Measurements from ENCODE around the gene RPL22.

The RPL22 gene

GRCh38 chr1:6170742-6171201 is 28.6 kb downstream of the RPL22 start:
- no peak for DNase-seq

DNA sequence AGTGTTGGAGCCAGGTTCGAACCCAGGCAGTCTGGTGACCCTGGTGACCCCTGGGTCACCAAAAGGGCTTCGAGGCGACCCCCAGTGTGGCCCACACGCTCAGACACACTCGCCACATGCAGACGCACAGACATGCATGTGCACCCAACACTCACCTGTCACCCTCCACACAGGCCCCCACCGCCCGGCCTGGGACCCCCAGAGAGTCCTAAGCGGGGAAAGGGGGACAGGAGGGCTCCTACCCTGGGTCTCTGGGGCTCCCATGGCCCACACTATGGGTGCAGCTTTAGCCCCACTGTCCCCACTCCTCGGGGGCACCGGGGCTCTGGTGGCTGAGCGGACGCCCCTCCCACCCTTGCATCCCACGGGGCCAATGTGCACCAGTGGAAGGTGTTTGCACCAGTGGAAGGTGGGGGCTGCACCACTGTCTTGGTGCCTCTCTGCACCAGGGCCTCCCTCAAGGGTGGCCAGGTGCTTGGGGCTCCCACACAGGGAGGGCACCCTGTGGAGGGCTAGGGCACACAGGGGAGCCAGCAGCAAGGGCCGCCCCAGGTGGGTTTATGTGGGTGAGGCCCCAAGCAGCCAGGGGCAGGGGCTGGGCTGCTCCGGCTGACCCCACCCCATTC is 29.2 kb downstream of the RPL22 start:
- no peak for DNase-seq

DNA sequence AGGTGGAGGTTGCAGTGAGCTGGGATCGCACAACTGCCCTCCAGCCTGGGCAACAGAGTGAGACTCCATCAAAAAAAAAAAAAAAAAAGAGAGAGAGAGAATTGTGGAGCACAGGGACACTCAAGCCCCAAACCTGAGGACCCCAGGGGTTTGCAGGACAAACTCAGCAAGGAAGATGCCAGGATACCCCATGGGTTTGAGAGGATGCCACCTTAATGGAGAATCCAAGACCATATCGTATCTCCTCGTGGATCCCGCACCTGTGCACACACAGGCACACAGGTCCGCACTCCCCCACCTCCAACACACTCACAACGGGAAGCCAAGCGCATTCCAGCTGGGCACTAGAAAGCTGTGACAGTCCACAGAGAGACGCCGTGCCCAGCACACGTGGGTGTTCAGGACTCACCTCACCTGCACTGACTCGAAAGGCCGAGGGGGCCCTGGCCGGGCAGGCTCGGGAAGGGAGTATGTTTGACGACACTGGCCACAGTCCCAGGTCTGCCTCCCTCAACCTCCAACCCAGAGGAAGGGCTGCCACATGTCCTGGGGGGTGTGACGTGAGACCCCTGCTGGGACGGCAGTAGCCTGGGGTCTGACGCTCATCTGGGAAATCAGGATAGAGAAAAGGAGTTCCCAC is 30.3 kb downstream of the RPL22 start:
- DNase-seq, result no peak

DNA sequence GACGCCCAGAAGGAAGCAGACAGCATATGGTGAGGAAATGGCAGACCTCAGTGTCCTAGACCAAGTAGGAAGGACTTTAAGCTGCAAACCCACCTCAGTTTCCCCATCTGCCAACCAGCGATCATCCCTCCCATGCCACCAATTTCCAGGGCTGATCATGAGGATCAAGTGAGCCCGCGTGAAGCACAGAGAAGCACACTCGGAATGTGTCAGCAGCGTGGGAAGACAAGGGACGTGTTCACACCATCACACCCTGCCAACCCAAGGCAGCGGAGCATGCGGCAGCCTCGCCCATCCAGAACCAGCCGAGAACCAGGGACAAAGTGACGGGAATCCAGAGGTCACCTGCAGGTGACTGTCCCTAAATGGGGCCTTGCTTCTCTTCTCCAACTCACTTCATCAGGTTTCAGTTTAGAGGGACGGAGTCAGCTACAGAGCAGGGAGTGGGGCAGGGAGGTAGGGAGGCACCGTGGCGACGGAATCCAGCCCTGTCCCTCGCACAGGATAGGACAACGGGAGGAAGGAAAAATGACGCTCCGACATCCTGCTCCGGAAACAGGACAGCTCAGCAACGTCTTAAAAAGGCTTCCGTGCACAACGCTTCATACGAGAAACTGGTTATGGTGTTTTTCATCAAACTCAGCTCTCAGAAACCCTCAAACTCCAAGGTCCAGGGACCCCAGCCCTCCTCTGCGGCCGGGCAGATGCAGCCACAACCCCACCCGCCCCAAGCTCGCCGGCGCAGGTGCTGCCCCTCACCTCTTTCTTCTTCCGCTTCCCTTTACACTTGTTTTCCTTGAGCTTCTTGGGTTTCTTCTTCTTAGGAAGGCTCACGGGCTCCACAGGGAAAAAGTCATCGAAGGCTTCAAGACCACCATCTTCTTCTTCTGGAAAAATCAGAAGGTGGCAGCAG is 31.7 kb downstream of the RPL22 start:
- DNase-seq, result no peak

DNA sequence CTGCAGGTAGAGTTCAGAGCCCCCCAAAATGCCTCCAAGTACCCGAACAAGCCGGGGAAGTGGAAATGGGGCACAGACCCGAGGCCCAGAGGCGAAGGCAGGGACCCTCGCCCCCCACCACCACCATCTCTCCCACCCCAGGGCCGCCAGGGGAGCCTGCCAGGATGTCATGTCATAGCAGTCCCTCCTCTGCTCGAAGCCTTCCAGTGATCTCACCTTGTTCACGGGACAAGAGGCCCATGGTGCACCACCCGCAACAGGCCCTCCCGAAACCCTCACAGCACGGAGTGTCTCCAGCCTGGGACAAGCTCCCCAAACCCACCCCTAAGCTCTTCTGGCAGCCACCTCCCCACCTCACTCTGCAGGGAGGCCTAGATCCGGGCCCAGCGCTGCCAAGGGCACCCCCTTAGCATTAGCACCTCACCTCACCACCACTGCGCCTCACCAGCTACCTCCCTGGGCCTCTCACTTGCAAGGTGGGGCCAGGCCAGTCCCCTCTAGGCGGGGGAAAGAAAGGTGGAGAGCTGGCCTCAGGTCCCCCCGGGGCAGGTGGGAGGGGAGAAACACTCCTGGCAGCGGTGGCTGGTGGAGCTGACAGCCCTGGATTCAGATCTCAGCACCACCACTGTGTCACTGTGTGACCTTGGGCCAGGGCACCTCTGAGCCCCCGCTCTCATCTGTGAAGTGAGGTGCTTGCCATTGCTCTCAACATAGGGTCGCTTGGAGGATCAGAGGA is 32.6 kb downstream of the RPL22 start:
- no peak for DNase-seq

DNA sequence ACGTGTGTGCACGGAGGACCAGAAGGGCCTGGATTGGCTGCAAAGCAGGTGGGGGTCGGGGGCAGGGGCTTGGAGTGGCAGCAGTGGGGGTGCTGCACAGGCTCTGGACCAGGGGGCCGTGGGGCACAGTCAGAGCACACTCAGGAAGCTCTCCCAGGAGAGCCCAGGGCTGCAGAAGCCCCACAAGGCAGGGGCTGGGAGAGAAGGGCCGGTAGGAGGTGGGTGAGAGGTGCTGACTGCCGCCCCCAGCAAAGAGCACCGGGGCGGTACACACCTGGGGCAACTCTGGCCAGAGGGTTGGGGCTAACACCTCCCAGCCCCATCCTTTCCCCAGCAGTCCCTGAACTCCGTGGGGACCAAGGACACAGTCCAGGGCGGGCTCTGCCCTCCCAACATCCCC is 33.2 kb downstream of the RPL22 start:
- no peak for DNase-seq

GRCh38 chr1:6165441-6165985 is 33.9 kb downstream of the RPL22 start:
- DNase-seq, result no peak

- DNase-seq, result no peak
Observed at GRCh38 chr1:6165027-6165426, 34.4 kb downstream of the RPL22 start.

- no peak for DNase-seq
Observed at GRCh38 chr1:6163973-6164617, 35.3 kb downstream of the RPL22 start.

DNA sequence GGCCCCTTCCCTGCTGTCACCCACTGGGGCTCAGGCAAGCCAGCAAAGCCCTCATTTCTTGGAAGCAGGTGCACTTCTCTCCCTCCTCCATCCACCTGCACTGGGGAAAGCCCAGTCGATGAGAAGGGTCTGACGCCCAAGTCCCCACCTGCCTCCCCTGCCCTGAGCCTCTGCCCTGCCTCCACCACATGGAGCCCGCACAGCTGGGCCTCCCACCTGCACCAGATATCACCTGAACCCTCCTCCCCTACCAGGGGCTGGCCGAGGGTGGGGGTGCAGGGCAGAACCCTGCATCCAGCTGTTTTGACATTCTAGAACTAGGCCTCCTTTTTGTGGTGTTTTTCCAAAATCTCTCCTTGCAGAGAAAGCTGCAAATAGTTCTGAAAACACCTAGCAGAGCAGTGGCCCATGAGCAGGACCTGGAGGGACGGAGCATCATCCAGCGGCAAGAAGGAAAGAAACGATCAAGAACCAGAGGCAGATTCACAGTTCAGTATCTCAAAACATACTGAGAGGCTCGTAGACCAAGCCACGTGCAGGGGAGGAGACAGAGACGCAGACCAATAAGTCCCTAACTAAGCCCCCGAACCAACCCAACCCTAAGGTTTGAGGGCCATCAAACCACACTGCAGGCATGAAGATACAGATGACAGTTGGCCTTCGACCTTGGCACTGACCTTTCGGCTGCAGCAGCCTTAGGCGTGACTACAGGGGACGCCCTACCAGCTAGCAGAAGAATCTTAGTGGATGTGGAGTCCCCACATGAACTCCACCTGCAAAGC is 36.0 kb downstream of the RPL22 start:
- no peak for DNase-seq

GRCh38 chr1:6162773-6163172 is 36.6 kb downstream of the RPL22 start:
- no peak for DNase-seq

GRCh38 chr1:6162341-6162740 is 37.1 kb downstream of the RPL22 start:
- no peak for DNase-seq

- DNase-seq, result no peak
Observed at GRCh38 chr1:6158181-6158580, 41.2 kb downstream of the RPL22 start.

DNA sequence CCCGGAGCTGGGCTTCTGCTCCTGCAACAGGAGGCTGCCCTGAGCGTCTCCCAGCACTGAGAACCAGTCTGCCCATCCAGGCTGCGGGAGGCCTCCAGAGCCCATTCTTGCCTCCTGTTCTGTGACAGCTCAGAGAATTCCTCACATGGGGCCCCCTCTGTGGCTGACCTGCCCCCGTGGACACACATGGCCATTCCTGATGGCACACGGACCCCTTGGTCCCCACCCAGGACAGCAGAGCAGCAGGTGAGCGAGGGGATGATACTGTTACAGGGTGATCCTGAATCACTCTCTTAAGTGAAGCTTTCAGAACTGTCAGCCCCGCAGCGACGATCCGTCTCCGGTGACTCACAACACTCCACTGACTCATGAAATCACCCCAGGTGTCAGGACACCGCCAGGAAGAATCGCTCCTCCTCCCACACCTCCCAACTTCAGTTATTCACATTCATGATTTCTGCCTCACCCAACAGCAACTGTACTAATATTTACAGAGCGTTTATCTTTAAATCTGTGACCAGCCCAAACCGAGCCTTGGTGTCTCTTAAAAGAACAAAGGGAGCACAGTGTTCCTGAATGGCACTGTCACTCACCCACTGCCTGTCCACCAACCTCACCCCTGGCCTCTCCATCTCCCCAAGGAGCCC is 41.7 kb downstream of the RPL22 start:
- no peak for DNase-seq

DNA sequence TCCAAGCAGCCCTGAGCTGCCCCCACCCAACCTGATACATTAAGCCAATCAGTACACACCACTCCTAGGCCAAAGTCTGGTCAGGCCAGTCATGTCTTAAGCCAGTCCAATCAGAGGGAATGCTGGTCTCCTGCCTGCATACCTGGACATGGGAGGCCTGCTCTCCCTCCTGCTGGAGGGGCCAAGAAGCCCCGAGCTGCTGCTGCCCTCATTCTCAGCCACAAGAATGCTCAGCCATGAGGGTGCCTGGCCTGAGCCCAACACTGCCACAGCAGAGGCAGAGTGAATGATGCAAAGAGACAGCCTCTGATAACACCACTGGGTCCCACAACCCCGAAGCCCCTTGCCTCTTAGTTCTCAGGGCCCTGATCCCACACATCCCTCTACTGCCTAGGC is 42.3 kb downstream of the RPL22 start:
- DNase-seq, result no peak

GRCh38 chr1:6154525-6155319 is 44.7 kb downstream of the RPL22 start:
- no peak for DNase-seq

DNA sequence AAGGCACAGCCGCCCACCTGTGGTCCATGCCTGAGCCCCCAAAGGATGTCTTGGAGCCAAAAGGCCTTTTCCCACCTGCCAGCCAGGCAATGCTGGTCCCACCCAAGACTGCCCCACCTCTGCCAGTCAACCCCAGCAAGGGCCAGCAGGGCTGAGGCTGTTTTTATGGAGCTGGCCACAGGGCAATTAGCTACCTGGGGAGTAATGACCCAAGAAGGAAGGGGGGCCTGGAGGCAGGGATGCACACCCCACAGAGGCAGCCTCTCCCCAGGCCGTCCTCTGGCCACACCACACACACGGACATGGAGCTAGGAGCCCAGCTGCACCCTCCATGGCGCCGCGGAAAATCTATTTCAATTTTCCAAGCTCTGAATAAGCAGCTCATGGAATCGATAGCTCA is 46.5 kb downstream of the RPL22 start:
- no peak for DNase-seq

GRCh38 chr1:6152181-6152580 is 47.2 kb downstream of the RPL22 start:
- DNase-seq, result no peak

DNA sequence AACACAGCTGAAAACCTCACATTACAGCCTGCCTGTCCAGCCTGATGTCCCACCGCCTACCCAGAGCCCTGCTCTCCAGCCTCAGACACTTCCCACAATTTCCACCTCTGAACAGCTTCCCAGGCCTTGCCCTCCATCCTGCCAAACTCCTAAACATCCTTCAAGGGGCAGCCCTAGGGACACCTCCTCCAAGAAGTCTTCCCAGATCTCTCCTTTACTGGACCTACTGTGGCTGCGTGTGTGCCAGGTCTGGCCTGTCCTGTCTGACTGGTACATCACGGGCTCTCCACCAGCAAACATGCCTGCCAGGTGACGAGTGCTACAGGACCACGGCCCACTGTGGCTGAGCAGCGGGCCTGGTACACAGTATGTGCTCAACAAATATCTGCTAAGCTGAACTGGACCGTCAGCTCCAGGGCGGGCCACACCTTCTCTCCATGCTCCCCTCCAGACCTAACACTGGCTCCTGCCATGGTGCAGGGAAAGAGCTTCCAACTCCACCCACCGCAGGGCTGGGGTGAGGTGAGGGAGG is 48.0 kb downstream of the RPL22 start:
- DNase-seq, result no peak
